GM11168 (cell line): ENCODE results near the gene SNORC.
"Not testable (repeated sequence)": the region's sequence is repeated elsewhere in the genome, so short reads cannot be mapped to it uniquely, and the experiment has no call there.

Experiments used
- in situ Hi-C: fragments of 300-500 bp; cut with MboI; formaldehyde crosslinking; loops from one replicate; pipeline ENCODE4 v1.12.0; 2022; ENCODE audit warnings: low sequenced_read_pairs; ENCODE audit not compliant: unreplicated experiment

SNORC gene

GRCh38 chr2:232870018-232870765 is at the start of gene SNORC:
Gene SNORC (plus strand): TSS chr2:232870264. CDS start chr2:232870342, 78 bp downstream.
- in situ Hi-C loops = no loop called here

DNA sequence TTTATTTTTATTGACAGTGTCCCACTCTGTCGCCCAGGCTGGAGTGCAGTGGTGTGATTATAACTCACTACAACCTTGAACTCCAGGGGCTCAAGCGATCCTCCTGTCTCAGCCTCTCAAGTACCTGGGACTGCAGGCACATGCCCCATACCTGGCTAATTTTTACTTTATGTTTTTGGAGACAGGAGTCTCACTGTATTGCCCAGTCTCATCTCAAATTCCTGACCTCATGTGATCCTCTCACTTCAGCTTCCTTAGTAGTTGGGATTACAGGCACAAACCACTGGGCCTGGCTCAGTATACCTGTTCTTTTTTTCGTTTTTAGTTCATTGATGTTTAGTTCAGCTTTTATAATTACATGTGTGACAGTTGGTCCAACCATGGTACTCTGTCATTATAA is 40.1 kb upstream of the SNORC start:
- in situ Hi-C loops = no loop called here

DNA sequence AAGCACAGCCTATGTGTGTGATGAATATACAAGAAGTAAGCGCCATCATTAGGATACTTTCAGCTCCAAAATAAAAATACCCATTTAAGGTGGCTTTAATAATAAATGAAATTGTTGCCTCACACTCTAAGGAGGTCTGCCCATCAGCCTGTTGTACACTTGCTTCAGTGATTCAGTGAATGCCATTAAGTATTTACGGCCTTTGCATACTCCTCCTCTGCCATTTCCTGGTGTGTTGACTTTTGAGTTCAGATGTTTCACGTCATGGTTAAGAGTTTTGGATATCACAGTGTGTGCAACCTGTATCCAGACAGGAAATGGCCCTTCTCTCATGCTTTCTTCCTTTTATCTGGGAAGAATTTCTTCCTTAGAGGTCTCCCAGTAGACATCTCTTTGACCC is 38.6 kb upstream of the SNORC start:
- in situ Hi-C loops = no loop called here

DNA sequence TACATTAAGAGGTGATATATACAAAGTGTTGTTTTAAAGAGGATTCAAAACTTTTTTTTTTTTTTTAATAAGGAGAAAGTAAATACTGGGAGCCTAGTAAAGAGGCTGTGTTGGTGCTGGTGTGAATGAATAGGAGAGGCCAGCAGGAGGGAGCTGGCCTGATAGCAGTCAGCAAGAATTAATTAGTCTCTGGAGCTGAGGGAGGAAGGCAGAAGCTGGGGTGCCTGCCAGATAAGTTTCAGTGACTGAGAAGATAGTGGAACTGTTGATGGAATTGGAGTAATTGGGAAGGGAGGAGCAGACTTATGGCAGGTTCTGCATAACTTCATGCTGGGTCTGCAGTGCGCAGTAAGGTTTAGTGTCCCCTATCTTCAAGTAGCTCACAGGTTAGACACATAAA is 36.2 kb upstream of the SNORC start:
- in situ Hi-C loops = no loop called here

GRCh38 chr2:232835687-232836208 is 34.3 kb upstream of the SNORC start:
- in situ Hi-C loops = no loop called here

- in situ Hi-C loops = no loop called here
These were observed 33.1 kb upstream of the SNORC start for GRCh38 chr2:232836934-232837333.

- in situ Hi-C loops = no loop called here
These were observed 31.6 kb upstream of the SNORC start for GRCh38 chr2:232838406-232838874.

DNA sequence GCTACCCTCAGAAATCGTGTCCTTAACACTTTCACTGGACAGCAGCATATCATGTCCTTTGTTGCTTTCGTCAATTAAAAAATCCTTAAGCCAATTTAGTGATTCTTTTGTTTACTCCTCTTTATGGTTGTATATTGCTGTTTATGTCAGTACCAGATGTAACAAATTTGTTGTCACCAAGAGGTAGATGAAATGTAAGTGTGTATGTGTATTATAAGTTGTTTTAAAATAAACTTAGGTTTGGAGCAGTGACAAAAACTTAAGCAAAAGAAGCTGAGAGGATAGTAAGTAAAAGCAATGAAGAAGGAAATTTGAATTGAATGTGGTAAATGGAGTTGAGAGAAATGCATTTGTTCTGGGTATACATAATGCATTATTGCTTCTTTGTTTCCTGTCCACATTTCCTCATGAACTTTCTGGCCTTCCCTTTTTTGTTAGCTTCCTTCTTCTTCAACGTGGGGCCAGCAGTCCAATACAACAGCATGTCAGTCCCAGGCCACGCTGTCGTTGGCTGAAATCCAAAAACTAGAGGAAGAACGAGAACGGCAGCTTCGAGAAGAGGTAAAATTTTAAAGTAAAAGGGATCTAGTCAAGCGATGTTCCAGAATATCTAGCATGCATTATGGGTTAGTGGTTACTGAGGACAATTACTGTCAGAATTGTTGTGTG is 30.5 kb upstream of the SNORC start:
- in situ Hi-C loops = no loop called here

DNA sequence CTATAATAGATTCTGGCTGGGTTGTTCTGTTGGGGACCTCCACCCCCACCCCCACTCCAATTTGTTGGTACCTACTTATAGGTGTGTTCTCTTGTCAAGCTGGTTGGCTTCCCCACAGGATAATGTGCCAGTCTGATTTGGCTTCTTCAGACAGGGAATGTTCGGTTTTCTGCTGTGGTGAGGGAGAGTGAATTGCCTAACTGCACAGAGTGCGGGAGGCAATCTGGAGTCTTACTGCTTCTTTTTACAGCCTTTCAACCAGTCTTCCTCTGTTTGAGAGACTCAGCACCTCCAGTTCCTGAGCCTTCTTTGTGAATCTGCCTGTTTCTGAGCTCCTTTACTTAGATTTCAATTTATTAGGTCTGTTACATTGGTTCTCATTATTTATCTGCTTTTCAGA is 27.4 kb upstream of the SNORC start:
- in situ Hi-C loops = no loop called here

DNA sequence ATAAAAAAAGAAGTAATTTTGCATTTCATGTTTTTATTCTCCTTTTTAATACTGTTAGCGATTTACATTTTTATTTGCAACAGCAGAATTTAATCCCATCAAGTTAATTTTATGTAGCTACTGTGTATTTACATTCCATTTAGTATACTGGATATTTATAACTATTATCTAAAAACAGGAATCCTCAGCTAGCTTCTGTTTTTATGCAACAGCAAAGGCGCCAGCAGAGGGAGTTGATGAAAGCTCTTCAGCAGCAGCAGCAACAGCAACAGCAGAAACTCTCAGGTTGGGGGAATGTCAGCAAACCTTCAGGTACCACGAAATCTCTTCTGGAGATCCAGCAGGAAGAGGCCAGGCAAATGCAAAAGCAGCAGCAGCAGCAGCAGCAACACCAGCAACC is 26.2 kb upstream of the SNORC start:
- in situ Hi-C loops = no loop called here

- in situ Hi-C loops = no loop called here
These were observed 24.0 kb upstream of the SNORC start for GRCh38 chr2:232846055-232846454.

GRCh38 chr2:232850039-232850438 is 20.0 kb upstream of the SNORC start:
- in situ Hi-C loops = no loop called here

DNA sequence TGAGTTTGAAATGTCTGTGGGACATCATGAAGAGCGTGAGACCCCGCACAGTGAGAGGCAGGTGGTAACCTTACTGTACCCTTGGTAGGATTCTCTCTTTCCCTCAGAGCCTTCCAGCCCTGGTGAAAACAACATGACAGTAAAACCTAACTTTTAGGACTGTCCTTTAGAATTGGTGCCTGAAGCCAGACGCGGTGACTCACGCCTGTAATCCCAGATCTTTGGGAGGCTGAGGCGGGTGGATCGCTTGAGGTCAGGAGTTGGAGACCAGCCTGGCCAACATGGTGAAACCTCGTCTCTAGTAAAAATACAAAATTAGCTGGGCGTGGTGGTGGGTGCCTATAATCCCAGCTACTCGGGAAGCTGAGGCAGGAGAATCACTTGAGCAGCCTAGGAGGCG is 18.0 kb upstream of the SNORC start:
- in situ Hi-C loops = not testable (repeated sequence)

DNA sequence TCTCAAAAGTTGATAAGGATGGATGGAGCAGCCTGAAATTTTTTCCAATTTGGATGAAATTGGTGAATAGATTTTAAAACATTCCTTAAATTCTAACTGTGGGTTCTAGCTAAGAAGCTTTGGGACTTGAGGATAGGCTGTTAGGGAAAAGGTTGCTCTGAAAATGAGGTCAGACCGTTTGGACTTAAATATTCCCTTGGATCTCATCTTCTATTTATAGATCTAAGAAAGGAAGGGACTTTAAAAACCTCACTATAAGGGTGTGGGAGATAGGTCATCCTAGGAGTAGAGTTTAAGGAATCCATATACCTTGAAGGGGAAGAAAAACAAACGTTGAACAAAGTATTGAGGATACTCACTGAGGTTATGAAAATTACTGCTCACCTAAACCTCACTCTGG is 17.4 kb upstream of the SNORC start:
- in situ Hi-C loops = no loop called here

- in situ Hi-C loops = no loop called here
These were observed 16.0 kb upstream of the SNORC start for GRCh38 chr2:232854082-232854481.

DNA sequence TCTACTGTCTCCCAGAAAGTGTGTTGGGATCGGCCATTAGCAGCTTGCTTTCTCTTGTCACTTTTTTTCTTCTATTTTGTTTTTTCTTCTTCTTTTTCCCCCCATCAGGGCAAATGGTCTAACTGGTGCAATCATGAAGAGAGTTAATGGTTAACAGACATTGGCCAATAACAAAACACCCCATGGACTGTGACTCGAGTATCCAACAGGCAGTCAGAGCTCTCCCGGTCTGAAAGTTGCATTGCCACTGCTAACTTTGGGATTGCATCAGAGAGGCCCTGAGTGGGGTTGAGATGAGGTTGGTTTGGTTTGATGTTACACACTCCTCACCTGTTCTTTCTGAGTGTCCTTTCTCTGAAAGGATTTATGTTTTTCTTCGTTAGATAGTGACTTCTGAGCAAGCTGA is 12.9 kb upstream of the SNORC start:
- in situ Hi-C loops = no loop called here

- in situ Hi-C loops = no loop called here
These were observed 10.6 kb upstream of the SNORC start for GRCh38 chr2:232859385-232859916.

GRCh38 chr2:232860593-232861241 is 9.3 kb upstream of the SNORC start:
- in situ Hi-C loops = loop anchor here (10.0 kb wide), 1 partner anchor 184 kb away; no protein-coding TSS in a partner anchor

GRCh38 chr2:232861353-232861752 is 8.7 kb upstream of the SNORC start:
- in situ Hi-C loops = loop anchor here (10.0 kb wide), 1 partner anchor 183 kb away; no protein-coding TSS in a partner anchor

DNA sequence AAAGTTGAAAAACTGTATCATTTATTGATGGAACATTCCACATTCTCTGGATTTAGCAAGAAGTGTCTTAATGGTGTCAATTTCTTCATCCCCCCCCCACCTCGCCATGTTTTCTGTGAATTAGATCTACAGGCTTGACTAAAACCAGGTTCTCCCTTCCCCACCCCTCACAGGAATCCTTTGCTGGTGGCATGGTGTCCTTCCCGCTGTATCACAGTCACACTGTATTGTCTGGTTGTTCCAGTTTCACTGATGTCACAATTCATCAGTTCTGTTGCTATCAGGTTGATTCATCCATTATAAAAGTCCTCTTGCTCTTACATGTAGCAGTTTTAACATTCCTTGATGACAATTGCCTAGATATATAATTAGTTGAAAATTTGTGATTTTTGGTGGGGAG is 6.1 kb upstream of the SNORC start:
- in situ Hi-C loops = loop anchor here (10.0 kb wide), 1 partner anchor 181 kb away; no protein-coding TSS in a partner anchor
